ENCODE results near the gene LRRN3.

LRRN3 gene

GRCh38 chr7:111049971-111050680, 40.8 kb upstream of the LRRN3 start:
- no peak overlapping the region for H3K9ac ChIP-seq (ENCODE audit: low read depth, low read length, poor library complexity, severe bottlenecking)
- H3F3A ChIP-seq (ENCODE audit: low read depth) = no peaks in the 10 kb centered on the region
- no peak overlapping the region for H3K4me2 ChIP-seq (ENCODE audit: low read depth, low read length, poor library complexity, severe bottlenecking)
- no peaks in the 10 kb centered on the region for H3K27me3 ChIP-seq (ENCODE audit: insufficient read depth, low read length, poor library complexity, severe bottlenecking)
- H4K20me1 ChIP-seq (ENCODE audit: insufficient read depth, low read length, poor library complexity, severe bottlenecking) = no peaks in the 10 kb centered on the region
- H2AFZ ChIP-seq (ENCODE audit: low read length) = no peak overlapping the region
- no peaks in the 10 kb centered on the region for H3K9me2 ChIP-seq (replicated peaks; ENCODE audit: low read depth, low read length)
- no peaks in the 10 kb centered on the region for H3K9me3 ChIP-seq (ENCODE audit: insufficient read depth, low read depth, low read length)
- no peaks in the 10 kb centered on the region for H3K79me2 ChIP-seq (ENCODE audit: insufficient read depth, low read length)
- H3K4me3 ChIP-seq (ENCODE audit: low read length, poor library complexity, severe bottlenecking) = no peak overlapping the region
- TF ChIP-seq CTCF (conservative IDR thresholded peaks at IDR 0.05; ENCODE audit: low read length) (no peak), EZH2phosphoT487 (IDR thresholded peaks at IDR 0.05; ENCODE audit: borderline replicate concordance) (no peak)
- no peaks in the 10 kb centered on the region for H3K36me3 ChIP-seq (ENCODE audit: insufficient read depth, low read length)
- H3K4me1 ChIP-seq (ENCODE audit: insufficient read depth, low read length, poor library complexity, severe bottlenecking) = peaks cover 10% of the 10 kb centered on the region

- Histone ChIP-seq H2AFZ (ENCODE audit: low read length) (no peak overlapping the region), H3K9ac (ENCODE audit: low read depth, low read length, poor library complexity, severe bottlenecking) (no peak overlapping the region), H3K4me3 (ENCODE audit: low read length, poor library complexity, severe bottlenecking) (no peak overlapping the region), H3F3A (ENCODE audit: low read depth) (no peaks in the 10 kb centered on the region), H3K27me3 (ENCODE audit: insufficient read depth, low read length, poor library complexity, severe bottlenecking) (no peaks in the 10 kb centered on the region), H3K9me2 (replicated peaks; ENCODE audit: low read depth, low read length) (no peaks in the 10 kb centered on the region), H3K79me2 (ENCODE audit: insufficient read depth, low read length) (no peaks in the 10 kb centered on the region), H3K9me3 (ENCODE audit: insufficient read depth, low read depth, low read length) (no peaks in the 10 kb centered on the region), H3K36me3 (ENCODE audit: insufficient read depth, low read length) (no peaks in the 10 kb centered on the region), H4K20me1 (ENCODE audit: insufficient read depth, low read length, poor library complexity, severe bottlenecking) (no peaks in the 10 kb centered on the region), H3K4me2 (ENCODE audit: low read depth, low read length, poor library complexity, severe bottlenecking) (no peak overlapping the region), H3K4me1 (ENCODE audit: insufficient read depth, low read length, poor library complexity, severe bottlenecking) (peaks cover 10% of the 10 kb centered on the region)
- TF ChIP-seq CTCF (conservative IDR thresholded peaks at IDR 0.05; ENCODE audit: low read length) (no peak), EZH2phosphoT487 (IDR thresholded peaks at IDR 0.05; ENCODE audit: borderline replicate concordance) (no peak)
Measured at GRCh38 chr7:111050875-111051416, 40.0 kb upstream of the LRRN3 start.

GRCh38 chr7:111051832-111052231, 39.1 kb upstream of the LRRN3 start:
- Histone ChIP-seq H4K20me1 (ENCODE audit: insufficient read depth, low read length, poor library complexity, severe bottlenecking) (no peaks in the 10 kb centered on the region), H3K27me3 (ENCODE audit: insufficient read depth, low read length, poor library complexity, severe bottlenecking) (no peaks in the 10 kb centered on the region), H2AFZ (ENCODE audit: low read length) (no peak overlapping the region), H3F3A (ENCODE audit: low read depth) (no peaks in the 10 kb centered on the region), H3K4me1 (ENCODE audit: insufficient read depth, low read length, poor library complexity, severe bottlenecking) (peaks cover 10% of the 10 kb centered on the region), H3K36me3 (ENCODE audit: insufficient read depth, low read length) (no peaks in the 10 kb centered on the region), H3K4me3 (ENCODE audit: low read length, poor library complexity, severe bottlenecking) (no peak overlapping the region), H3K9me3 (ENCODE audit: insufficient read depth, low read depth, low read length) (no peaks in the 10 kb centered on the region), H3K79me2 (ENCODE audit: insufficient read depth, low read length) (no peaks in the 10 kb centered on the region), H3K9ac (ENCODE audit: low read depth, low read length, poor library complexity, severe bottlenecking) (no peak overlapping the region), H3K4me2 (ENCODE audit: low read depth, low read length, poor library complexity, severe bottlenecking) (no peak overlapping the region), H3K9me2 (replicated peaks; ENCODE audit: low read depth, low read length) (no peaks in the 10 kb centered on the region)
- TF ChIP-seq EZH2phosphoT487 (IDR thresholded peaks at IDR 0.05; ENCODE audit: borderline replicate concordance) (no peak), CTCF (conservative IDR thresholded peaks at IDR 0.05; ENCODE audit: low read length) (no peak)
